Measurements from ENCODE around the gene WNT10A.
"Not testable (repeated sequence)": the region's sequence is repeated elsewhere in the genome, so short reads cannot be mapped to it uniquely, and the experiment has no call there.

WNT10A gene

DNA sequence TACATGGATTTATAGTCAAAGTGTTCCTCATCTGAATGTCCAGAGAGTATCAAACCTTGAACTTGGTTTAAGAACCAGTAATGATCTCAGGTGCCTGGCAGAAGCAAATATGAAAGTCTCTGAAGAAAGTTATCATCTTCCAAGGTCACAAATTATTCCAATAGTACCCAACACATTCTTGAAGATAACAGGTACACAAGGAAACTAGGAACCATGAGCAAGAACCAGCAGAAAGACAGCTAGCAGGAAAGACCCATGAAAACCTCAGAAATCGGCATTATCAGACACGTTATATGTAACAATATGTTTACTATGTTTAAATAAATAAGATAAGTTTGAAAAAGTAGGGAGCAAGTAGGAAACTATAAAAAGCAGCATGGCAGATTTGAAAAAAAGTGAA, 43.2 kb upstream of the WNT10A start:
- TF ChIP-seq, protein P1, sequence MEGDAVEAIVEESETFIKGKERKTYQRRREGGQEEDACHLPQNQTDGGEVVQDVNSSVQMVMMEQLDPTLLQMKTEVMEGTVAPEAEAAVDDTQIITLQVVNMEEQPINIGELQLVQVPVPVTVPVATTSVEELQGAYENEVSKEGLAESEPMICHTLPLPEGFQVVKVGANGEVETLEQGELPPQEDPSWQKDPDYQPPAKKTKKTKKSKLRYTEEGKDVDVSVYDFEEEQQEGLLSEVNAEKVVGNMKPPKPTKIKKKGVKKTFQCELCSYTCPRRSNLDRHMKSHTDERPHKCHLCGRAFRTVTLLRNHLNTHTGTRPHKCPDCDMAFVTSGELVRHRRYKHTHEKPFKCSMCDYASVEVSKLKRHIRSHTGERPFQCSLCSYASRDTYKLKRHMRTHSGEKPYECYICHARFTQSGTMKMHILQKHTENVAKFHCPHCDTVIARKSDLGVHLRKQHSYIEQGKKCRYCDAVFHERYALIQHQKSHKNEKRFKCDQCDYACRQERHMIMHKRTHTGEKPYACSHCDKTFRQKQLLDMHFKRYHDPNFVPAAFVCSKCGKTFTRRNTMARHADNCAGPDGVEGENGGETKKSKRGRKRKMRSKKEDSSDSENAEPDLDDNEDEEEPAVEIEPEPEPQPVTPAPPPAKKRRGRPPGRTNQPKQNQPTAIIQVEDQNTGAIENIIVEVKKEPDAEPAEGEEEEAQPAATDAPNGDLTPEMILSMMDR (IDR thresholded peaks at IDR 0.05; ENCODE audit: borderline replicate concordance, control extremely low read depth, extremely low read depth, insufficient read depth, missing control alignments): no peak
- in situ Hi-C loops (cut with MboI; ENCODE audit: low sequenced_read_pairs, unreplicated experiment): loop anchor here (25.0 kb wide), 1 partner anchor 425 kb away; the partner anchor contains the start of gene VIL1
- DNase-seq (ENCODE audit: low spot score): no peak

DNA sequence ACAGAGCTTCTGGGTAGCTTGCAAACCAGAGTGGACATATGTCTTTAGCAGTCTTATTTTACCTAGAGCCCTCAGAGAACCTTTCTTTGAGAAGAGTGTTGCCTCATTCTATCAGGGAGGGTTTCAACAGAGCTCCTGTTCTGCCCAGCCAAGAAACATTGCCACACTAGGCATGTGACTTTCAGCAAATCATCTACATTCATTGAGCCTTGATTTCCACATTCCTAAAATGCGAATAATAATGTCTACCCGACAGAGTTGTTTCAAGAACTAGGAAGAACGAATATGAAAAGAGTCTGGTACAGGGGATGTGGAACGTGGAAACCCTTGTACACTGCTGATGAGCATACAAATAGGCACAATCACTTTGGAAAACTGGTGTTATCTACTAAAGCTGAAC, 41.2 kb upstream of the WNT10A start:
- in situ Hi-C loops (cut with MboI; ENCODE audit: low sequenced_read_pairs, unreplicated experiment): loop anchor here (25.0 kb wide), 1 partner anchor 427 kb away; the partner anchor contains the start of gene VIL1
- TF ChIP-seq, protein P1 (IDR thresholded peaks at IDR 0.05; ENCODE audit: borderline replicate concordance, control extremely low read depth, extremely low read depth, insufficient read depth, missing control alignments): no peak
- no peak for DNase-seq (ENCODE audit: low spot score)

DNA sequence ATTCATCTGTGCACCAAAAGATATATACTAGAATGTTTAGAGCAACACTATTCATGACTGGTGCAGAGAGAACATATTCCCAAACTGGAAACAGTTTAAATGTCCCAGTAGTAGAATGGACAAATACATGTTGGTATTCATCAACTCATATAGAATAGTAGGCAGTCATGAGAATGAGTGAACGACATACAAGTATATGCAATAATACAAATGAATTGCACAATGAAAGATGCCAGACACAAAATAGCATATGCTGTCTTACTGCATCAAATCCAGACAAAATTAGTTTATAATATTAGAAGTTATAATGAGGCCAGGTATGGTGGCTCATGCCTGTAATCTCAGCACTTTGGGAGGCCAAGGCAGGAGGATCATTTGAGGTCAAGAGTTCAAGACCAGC, 40.8 kb upstream of the WNT10A start:
- in situ Hi-C loops (cut with MboI; ENCODE audit: low sequenced_read_pairs, unreplicated experiment): loop anchor here (10.0 to 25.0 kb wide), 2 partner anchors 115 to 428 kb away; partner anchors contain the start of gene VIL1
- TF ChIP-seq, protein P1 (IDR thresholded peaks at IDR 0.05; ENCODE audit: borderline replicate concordance, control extremely low read depth, extremely low read depth, insufficient read depth, missing control alignments): no peak
- DNase-seq (ENCODE audit: low spot score): no peak

DNA sequence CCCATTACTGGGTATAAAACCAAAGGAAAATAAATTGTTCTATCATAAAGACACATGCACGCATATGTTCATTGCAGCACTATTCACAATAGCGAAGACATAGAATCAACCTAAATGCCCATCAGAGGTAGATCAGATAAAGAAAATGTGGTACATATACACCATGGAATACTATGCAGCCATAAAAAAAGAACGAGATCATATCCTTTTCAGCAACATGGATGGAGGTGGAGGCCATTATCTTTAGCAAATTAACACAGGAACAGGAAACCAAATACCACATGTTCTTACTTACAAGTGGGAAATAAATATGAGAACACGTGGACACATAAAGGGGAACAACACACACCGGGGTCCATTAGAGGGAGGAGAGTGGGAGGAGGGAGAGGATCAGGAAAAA, 36.3 kb upstream of the WNT10A start:
- in situ Hi-C loops (cut with MboI; ENCODE audit: low sequenced_read_pairs, unreplicated experiment): loop anchor here (10.0 to 25.0 kb wide), 2 partner anchors 120 to 432 kb away; partner anchors contain the start of gene VIL1
- not testable (repeated sequence) for DNase-seq (ENCODE audit: low spot score)

DNA sequence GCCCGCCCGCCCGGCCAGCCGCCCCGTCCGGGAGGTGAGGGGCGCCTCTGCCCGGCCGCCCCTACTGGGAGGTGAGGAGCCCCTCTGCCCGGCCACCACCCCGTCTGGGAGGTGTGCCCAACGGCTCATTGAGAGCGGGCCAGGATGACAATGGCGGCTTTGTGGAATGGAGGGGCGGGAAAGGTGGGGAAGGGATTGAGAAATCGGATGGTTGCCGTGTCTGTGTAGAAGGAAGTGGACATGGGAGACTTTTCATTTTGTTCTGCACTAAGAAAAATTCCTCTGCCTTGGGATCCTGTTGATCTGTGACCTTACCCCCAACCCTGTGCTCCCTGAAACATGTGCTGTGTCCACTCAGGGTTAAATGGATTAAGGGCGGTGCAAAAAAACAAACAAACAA, 33.7 kb upstream of the WNT10A start:
- not testable (repeated sequence) for DNase-seq (ENCODE audit: low spot score)
- in situ Hi-C loops (cut with MboI; ENCODE audit: low sequenced_read_pairs, unreplicated experiment): loop anchor here (10.0 to 25.0 kb wide), 2 partner anchors 122 to 435 kb away; partner anchors contain the start of gene VIL1

- TF ChIP-seq, protein P1 (IDR thresholded peaks at IDR 0.05; ENCODE audit: borderline replicate concordance, control extremely low read depth, extremely low read depth, insufficient read depth, missing control alignments): no peak
- no peak for DNase-seq (ENCODE audit: low spot score)
- in situ Hi-C loops (cut with MboI; ENCODE audit: low sequenced_read_pairs, unreplicated experiment): loop anchor here (10.0 to 25.0 kb wide), 3 partner anchors 125 to 437 kb away; partner anchors contain the start of genes FEV and VIL1
These were observed 30.9 kb upstream of the WNT10A start for GRCh38 chr2:218849721-218850120.

DNA sequence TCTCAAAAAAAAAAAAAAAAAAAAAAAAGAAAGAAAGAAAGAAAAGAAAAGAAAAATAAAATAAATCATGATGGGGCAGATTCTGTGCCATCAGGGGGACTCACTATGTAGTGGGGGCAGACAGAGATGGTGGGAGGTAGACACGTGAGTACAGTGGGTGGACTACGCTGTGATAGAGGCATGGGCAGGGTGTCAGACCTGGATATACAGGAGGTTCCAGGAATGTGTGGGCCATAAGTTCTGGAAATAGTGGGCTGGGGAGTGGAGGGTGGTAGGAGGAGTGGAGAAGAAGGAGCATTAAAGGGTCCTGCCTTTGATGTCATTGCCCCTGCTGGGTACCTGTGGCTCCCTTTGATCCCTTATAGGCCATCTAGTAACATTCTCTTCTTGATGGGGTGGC, 29.9 kb upstream of the WNT10A start:
- in situ Hi-C loops (cut with MboI; ENCODE audit: low sequenced_read_pairs, unreplicated experiment): loop anchor here (10.0 kb wide), 1 partner anchor 134 kb away; the partner anchor contains the start of gene FEV
- no peak for DNase-seq (ENCODE audit: low spot score)
- TF ChIP-seq, protein P1 (IDR thresholded peaks at IDR 0.05; ENCODE audit: borderline replicate concordance, control extremely low read depth, extremely low read depth, insufficient read depth, missing control alignments): no peak

- no peak for DNase-seq (ENCODE audit: low spot score)
- in situ Hi-C loops (cut with MboI; ENCODE audit: low sequenced_read_pairs, unreplicated experiment): loop anchor here (10.0 kb wide), 1 partner anchor 134 kb away; the partner anchor contains the start of gene FEV
- TF ChIP-seq, protein P1 (IDR thresholded peaks at IDR 0.05; ENCODE audit: borderline replicate concordance, control extremely low read depth, extremely low read depth, insufficient read depth, missing control alignments): no peak
These were observed 29.4 kb upstream of the WNT10A start for GRCh38 chr2:218851286-218851685.
